Measurements from ENCODE around the gene HK2.

- no peak for TF ChIP-seq POLR2A (IDR thresholded peaks at IDR 0.05)
- TF ChIP-seq, protein P1, sequence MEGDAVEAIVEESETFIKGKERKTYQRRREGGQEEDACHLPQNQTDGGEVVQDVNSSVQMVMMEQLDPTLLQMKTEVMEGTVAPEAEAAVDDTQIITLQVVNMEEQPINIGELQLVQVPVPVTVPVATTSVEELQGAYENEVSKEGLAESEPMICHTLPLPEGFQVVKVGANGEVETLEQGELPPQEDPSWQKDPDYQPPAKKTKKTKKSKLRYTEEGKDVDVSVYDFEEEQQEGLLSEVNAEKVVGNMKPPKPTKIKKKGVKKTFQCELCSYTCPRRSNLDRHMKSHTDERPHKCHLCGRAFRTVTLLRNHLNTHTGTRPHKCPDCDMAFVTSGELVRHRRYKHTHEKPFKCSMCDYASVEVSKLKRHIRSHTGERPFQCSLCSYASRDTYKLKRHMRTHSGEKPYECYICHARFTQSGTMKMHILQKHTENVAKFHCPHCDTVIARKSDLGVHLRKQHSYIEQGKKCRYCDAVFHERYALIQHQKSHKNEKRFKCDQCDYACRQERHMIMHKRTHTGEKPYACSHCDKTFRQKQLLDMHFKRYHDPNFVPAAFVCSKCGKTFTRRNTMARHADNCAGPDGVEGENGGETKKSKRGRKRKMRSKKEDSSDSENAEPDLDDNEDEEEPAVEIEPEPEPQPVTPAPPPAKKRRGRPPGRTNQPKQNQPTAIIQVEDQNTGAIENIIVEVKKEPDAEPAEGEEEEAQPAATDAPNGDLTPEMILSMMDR (IDR thresholded peaks at IDR 0.05): no peak
These were observed 77.1 kb downstream of the HK2 start for GRCh38 chr2:74911061-74911460.

Measured in prostate gland (tissue), 2 donors.